Measurements from ENCODE around the gene LSM4. TPM values are rescaled to one million over a fixed set of nuclear protein-coding genes. Genes with fewer than 3 reads are reported as not detected.
A peak's percentile ranks its signal among the peaks of the same experiment; 100 is the strongest.
"Not testable (repeated sequence)": the region's sequence is repeated elsewhere in the genome, so short reads cannot be mapped to it uniquely, and the experiment has no call there.

LSM4 gene
- total RNA-seq, 1 experiment from 2014 or later, result 351 TPM

DNA sequence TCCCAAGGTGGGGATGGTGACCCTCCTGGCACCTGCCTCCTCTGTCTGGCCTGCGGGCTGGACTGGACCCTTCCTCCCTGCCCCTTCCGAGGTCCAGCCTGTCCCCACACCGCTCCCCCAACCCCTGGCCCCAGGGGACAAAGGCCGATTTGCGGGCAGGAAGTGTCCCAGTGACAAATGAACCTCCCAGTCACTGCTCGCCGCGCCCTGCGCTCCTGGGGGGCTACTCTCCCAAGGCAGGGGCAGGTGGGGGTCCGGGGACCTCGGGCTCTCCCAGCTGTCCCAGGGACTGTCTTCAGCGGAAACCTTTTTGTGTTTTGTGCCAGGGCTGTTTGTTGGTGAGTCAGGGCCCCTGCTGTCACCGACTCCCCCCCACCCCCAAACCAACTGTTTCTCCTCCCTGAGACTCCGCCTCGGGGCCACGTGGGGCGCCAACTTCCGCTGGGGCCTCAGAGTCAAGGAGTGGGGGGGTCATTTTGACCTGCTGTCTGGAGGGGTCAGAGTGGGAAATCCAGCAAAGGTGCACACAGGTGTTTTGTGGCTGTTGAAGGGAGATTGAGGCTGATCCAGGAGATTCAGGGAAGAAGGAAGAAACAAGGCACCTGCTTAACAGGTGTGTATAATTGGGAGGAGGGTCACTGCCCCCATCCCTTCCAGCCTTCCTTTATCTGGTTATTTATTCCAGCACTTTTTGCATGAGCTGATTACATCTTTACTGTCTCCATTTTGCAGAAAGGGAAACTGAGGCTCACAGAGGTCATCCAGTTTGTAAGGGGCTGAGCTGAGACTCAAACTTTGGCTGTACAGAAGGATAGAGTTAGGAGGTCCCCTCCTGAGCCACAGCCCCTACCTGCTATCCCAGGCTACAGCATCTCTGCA is 18.4 kb upstream of the LSM4 start:
- peak; percentile 74 for DNase-seq (ENCODE audit: low read depth)

DNA sequence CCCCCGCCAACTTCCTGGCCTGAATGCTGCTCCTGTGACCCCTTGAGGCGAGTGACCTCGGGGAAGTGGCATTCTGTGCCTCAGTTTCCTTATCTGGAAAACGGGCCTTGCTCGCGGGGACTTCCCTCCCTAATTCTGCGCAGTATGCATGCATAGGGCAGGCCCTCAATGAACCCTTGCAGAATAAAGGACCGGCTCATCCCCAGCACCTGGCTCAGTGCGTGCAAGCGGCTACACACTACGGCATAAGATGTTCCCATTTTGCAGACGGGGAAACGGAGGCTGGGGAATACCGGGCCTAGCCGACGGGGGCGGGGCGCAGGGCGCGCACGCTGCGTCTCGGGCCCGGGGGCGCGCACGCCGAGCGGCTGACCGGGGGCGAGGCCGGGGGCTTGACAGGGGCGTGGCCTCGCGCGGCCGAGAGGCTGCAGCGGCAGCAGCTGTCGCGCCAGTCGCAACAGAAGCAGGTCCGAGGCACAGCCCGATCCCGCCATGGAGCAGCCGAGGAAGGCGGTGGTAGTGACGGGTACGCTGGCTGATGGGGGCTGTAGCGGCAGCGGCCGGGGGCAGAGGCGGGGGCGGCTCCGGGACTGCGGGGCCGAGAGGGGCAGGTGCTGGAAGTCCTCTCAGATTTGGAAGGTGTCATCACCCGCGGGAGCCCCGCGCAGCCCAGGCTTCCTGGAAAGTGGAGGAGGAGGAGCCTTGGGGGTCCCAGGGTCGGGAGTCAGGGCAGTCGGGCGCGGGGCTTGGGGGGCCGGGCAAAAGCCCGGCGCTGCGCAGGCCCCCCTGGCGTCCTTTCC is 17.5 kb upstream of the LSM4 start, which contains the start of gene PGPEP1:
PGPEP1 (plus strand) TSS at position 409 of the 800 bp plus-strand sequence; CDS start at position 493, 84 bp downstream.
- DNase-seq (ENCODE audit: low read depth), result peak; percentile 78

DNA sequence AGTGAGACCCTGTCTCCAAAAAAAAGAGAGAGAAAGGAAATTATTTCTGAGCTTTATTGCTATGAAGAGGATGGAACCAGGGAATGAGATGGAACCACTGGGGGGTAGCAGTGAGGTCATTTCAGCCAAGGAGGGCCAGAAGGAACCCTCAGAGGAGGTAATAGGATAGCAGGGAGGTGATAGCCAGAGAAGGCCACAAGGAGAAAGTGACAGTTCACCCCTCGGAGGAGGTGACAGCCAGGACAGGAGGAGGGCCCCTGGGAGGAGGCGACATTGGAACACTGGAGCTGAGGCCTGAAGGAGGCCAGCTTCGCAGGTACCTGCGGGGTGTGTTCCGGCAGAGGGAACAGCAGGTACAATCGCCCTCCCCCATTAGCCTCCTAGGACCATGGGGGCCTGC is 16.8 kb upstream of the LSM4 start:
- DNase-seq (ENCODE audit: low read depth), result no peak

DNA sequence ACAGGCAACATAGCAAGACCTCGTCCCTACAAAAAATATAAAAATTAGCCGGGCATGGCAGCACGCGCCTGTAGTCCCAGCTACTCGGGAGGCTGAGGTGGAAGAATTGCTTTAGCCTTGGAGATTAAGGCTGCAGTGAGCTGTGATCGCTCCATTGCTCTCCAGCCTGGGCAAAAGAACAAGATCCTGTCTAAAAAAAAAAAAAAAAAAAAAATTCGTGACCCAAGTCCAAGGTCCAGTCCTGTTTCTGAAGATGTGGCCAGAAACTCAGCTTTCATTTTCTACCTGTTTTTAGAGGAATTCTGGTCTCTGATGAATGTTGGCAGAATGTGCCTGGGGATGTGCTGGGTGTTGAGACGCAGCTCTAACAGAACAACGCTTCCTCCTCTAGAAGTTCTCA is 15.7 kb upstream of the LSM4 start:
- DNase-seq (ENCODE audit: low read depth), result no peak

DNA sequence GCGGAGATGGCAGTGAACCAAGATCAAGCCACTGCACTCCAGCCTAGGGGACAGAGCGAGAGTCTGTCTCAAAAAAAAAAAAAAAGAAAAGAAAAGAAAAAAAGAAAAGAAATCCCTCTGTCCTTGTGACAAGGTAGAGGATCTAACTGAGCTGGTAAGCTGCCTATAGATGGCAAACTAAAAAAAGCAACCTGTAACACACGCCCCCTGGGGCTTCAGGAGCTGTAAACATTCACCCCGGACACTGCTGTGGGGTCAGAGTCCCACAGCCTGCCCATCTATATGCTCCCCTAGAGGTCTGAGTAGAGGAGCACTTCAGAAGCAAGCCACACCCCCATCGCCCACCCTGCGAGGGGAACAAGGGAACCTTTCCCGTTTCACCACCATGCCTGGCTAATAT is 13.2 kb upstream of the LSM4 start:
- no peak for DNase-seq (ENCODE audit: low read depth)

DNA sequence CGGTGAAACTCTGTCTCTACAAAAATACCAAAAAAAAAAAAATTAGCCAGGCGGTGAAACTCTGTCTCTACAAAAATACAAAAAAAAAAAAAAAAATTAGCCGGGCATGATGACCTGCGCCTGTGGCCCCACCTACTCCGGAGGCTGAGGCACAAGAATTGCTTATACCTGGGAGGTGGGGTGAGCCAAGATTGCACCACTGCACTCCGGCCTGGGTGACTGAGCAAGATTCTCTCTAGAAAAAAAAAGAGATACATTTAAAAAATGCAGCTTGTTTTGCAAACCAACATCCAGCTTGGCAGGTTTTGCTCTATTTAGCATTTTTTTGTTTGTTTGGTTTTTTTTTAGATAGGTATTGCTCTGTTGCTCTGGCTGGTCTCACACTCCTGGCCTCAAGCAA is 10.8 kb upstream of the LSM4 start:
- DNase-seq (ENCODE audit: low read depth), result no peak

DNA sequence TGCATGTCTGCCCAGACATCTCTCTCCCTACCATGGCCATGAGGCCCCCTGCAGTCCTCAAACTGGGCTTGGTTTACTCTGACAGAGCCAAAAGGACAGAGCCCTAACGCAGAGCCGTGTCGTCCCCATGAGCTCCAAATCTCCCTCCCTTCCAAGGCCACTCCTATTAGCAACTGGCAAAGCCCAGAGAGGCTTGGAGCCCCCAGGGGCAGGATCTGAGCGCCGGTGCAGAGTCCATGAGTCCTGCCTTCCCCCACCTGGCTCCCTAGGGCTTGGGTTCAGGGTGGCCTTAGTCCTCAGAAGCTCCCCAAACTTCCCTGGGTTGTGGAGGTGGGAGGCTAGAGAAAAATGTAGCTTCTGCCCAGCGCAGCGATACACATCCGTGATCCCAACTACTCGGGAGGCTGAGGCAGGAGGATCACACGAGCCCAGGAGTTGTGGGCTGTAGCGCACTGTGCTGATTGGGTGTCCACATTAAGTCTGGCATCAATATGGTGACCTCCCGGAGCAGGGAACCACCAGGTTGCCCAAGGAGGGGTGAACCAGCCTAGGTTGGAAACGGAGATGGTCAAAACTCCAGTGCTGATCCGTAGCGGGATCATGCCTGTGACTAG is 10.1 kb upstream of the LSM4 start:
- no peak for DNase-seq (ENCODE audit: low read depth)

DNA sequence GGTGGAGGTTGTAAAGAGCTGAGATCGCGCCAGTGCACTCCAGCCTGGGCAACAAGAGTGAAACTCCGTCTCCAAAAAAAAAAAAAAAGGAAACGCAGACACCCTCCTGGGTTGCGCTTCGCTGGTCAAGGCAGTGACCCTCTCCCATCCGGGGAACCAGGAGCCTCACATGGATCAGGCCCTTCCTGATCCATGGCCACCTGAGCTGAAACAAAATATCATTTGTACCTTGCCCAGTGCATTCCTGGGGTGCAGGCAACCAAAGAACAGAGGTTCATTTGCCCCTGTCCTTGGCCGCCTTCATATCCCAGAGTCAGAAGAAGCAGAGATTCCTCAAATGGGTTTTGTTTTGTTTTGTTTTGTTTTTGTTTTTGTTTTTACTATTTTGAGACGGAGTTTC is 8.0 kb upstream of the LSM4 start:
- DNase-seq (ENCODE audit: low read depth), result no peak

DNA sequence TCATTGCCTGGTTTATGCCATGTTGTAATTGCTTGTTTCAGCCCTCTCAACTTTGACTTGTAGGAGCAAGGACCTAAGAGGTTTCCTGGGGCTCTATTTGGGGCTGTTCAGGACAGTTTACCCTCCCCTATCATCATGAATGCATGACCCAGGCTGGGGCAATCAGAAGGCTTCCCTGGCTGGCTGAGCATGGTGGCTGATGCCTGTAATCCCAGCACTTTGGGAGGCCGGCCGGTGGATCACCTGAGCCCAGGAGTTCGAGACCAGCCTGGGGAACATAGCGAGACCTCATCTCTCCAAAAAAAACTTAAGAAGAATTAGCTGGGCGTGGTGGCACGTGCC is 6.1 kb upstream of the LSM4 start:
- no peak for DNase-seq (ENCODE audit: low read depth)

DNA sequence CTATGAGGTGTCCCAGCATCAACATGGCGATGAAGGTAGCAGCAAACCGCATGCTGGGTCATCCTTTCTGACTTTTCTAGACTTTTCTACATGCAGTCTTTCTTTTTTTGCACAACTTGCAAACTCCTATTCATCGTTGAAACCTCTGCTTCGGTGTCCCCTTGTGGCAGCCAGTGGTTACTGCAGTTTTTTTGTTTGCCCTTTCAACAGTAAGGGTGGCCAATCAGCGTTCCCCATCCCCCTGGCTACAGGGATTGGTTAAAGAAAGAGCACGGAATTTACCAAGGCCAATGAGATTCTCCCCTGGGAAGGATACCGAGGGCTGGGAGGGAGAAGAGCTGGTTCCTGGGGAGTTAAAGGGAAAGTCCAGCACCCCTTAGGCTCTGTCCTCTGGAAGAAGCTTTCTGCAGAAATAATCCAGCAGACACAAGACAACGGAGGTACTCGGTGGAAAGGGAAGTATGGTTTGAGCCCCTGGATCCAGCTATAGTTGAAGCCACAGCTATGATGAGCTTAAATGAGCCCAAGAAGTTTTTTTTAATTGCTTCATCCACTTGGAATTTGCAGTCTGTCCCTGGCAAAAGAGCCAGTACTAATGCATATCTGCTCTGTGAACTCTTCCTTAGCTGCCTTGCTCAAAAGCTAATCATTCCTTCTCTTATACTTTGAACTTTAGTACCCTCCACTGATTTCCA is 5.6 kb upstream of the LSM4 start:
- peak; percentile 94 for DNase-seq (ENCODE audit: low read depth)

DNA sequence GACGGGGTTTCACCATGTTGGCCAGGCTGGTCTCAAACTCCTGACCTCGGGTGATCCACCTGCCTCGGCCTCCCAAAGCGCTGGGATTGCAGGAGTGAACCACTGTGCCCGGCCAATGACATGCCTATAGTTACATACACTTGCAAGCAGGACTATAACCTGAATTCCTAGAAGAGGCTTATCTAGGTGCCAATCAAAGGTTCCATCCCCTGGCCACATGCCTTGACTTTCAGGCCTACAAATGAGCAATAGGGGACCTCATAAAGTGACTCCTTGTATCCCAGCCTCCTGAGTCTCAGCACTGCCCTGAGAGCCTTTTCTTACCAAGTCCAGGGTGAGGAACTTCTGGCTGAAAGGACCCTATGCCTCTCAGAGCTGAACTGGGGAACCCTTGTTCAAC is 3.9 kb upstream of the LSM4 start:
- DNase-seq (ENCODE audit: low read depth), result no peak

DNA sequence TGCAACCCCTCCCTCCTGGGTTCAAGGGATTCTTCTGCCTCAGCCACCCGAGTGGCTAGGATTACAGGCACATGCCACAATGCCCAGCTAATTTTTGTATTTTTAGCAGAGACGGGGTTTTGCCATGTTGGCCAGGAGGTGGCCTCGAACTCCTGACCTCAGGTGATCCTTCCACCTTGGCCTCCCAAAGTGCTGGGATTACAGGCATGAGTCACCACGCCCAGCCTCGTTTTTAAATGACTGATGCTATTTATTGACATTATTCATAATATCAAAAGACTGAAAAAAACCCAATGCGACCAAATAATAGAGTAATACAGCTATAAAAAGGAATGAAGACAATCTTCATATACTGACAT is 1.5 kb upstream of the LSM4 start:
- DNase-seq (ENCODE audit: low read depth), result not testable (repeated sequence)

DNA sequence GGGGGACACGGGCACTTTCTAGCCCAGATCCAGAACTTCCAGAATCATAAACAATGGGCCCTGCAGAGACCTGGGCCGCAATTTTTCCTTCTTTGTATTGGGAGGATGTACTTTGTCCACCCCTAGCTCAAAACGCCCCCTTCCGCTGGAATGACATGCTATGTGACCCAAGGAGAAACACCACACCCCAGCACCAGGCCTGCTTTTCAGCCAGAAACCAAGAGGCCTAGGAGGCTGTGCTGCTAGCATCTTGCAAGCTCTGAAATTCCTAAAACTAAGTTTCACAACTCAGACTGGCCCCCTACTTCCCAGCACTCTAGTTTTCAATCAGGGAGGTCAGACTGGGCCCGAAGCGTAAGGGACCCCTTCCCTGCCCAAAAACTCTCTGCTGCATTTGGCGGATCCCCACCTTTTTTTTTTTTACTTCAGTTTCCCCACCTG is 538 bp downstream of the LSM4 start:
- peak; percentile 72 for DNase-seq (ENCODE audit: low read depth)

DNA sequence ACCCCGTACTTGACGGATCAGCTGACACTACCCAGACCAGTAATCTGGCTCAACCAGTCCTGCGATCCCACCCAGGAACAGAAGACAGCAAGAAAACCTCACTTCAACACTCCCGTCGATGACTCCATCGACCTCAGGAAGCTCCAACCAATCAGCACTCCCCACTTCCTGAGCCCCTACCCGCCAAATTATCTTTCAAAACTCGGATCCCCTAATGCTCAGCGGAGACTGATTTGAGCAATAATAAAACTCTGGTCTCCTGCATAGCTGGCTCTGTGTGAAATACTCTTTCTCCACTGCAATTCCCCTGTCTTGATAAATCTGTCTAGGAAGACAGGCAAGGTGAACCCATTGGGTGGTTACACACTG is 1.2 kb downstream of the LSM4 start:
- DNase-seq (ENCODE audit: low read depth), result no peak

DNA sequence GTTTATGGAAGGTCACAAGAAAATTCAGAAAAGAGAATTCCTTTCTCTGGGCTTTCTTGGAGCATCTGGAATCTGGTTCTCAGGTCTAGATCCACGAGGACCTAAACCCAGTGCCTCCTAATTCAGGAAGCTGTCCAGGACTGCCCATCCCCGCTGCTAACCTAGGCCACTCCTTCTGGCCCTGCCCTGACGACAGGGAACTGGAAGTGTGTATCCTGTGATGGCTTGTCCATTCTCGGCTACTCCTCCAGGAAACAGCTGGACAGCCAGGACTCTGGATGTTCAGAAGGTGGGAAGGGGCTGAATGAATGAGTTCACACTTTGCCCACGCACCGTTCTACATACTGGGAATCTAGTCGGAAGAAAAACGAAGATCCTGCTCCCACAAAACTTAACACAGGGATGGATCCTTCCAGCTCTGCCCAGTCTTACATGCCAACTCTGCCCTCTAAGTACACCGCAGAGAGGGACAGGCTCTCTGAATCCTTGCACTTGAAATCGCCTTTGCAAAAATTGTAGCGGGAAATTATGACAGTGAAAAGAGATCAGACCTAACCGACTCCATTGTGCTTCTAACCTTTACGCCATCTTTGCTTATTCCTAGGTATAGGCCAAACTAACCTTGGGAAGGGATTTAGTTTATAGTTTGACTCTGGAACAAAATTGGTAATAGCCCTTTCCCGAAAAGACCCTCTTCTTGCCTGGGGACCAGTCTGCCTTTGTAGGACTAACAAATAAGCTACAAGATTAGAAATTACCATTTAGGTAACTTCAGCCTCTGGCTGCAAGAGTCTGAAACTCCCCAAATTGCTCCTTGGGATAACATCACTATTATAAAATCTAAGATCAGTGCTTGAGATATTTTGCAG is 1.8 kb downstream of the LSM4 start:
- DNase-seq (ENCODE audit: low read depth), result no peak

DNA sequence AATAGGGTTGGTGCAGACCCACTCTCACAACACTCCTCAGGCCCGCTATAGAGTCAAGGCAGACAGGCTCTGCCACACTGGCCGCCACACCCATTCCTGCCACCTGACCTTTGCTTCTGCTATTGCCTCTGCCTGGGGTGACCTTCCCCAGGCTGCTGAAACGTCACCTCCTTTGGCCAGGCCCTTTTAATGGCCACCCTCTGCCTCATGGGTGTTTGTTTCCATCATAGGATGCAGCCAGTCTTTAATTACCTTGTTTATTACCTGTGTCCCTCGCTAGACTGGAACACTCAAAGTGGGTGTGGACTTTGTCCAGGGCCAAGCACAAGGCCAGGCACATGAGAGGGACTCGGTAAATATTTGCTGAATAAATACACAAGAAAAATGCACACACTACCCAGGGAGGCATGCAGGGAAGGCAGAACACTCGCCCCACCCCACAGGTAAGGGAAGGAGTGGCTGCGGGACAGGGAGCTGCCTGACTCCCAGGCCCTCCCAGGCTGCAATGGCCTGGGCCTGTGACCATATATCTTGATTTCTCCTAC is 3.2 kb downstream of the LSM4 start:
- no peak for DNase-seq (ENCODE audit: low read depth)

DNA sequence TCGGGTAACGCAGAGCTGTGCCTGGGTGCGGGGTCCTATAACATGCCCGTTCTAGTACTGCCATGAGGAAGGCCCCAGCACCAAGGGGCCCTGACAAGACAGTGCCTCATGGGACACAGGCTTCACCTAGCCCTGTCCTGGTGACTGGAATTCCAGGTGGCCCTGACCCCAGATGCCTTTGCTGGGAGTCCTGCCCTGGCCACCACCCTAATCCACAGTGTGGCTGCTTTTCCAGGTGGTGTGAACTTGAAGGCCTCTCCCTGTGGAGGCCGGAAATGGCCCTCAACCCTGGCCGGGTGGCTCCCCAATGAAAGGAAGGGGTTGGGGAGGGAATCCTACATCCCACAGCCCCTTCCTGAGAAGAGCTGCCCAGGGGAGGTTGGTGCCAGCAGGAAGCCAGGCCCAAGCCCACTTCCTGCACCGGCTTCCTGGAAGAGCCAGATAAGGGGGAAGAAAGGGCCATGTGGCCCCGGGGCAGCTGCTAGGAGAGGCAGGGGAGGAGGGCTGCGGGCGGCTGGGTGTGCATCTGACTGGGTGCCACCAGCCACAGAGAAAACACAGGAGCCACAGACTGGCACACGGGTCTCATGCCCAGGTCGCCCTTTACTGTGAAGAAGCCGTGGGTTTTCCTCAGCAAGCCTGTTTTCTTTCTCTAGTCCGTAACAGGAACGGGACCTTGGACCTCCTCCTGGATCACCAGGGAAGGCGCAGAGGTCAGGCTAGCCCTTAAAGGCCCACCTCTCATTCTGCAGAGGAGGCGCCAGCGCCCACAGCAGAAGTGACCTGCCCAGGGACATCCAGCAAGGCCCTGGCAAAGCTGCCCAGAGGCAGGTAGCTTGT is 4.7 kb downstream of the LSM4 start:
- DNase-seq (ENCODE audit: low read depth), result no peak

DNA sequence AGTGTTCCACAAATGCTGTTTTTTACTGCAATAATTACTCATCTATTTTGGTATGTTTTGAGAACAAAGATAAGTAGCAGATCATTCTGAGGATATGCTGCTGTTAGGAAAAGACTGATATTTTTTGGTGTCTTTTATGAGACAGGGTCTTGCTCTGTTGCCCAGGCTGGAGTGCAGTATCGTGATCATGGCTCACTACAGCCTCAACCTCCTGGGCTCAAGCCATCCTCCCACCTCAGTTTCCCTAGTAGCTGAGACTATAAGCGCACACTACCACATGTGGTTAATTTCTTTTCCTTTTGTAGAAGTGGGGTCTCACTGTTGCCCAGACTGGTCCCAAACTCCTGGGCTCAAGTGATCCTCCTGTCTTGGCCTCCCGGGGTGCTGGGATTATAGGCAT is 9.5 kb downstream of the LSM4 start:
- DNase-seq (ENCODE audit: low read depth), result no peak

DNA sequence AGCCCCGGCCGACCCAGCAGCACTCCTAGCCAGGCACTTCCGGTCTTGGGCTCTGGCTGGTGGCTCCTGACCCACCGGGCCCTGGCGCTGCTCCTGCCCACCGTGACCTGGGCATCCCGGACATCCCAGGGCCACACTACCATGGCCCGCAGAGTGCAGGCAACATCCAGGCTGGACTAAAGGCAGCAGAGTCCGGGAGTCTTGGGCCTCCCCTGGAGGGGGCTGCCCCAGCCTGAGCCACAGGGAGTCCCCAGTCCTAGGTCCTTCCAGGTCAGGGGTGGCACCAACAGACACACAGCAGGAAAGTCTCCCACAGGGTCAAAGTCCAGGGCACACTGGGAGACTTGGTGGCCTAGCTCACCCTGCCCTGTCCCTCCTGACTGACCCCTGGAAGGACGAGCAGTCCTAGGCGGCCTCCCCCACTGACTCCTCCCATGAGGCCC is 10.8 kb downstream of the LSM4 start:
- no peak for DNase-seq (ENCODE audit: low read depth)
